Activated T-cell treated with anti-CD3 and anti-CD28 coated beads for 1 hour (primary cell): ENCODE measurements around the gene ZER1.
"Not testable (repeated sequence)": the region's sequence is repeated elsewhere in the genome, so short reads cannot be mapped to it uniquely, and the experiment has no call there.

ENCODE experiments used
- DNase-seq: peaks from one replicate; pipeline ENCODE4 v3.0.0-alpha.2; 2020; ENCODE audit warnings: low read depth

The ZER1 gene

DNA sequence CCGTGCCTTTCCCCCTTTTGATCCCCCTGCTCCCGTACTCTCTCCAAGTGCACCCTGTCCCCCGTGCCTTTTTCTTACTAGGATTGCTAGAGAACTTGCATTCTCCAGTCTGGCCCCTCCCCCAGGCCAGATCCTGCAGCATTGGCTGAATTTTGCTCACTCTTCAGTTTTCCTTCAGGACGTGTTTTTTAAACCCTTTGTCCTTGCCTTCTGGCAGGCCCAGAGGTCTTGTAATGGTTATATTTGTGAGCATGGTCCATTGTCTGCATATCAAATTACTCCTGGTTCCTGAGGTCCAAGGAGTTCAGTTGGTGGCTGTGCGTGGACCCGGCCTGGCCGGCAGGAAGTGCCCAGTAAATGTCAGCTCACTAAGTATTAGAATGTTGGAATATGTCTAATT is 15.9 kb upstream of the ZER1 start:
- DNase-seq = no peak

- peak; percentile 86 for DNase-seq
Measured at GRCh38 chr9:128786681-128787601, 15.2 kb upstream of the ZER1 start, which contains the start of gene TBC1D13. Gene TBC1D13, plus strand, starts transcription at chr9:128787253. Its CDS starts 101 bp downstream, at chr9:128787354.

DNA sequence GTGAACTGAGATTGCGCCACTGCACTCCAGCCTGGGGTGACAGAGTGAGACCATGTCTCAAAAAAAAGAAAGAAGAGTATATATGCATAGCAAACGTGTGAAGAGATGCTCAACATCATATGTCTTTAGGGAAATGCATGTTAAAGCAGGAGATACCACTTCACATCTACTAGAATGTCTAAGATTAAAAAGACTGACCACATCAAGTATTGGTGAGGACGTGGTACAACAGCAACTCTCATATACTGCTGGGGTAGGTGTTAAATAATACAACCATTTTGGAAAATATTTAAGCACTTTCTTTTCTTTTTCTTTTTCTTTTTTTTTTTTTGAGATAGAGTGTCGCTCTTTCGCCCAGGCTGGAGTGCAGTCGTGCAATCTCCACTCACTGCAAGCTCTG is 13.7 kb upstream of the ZER1 start:
- DNase-seq = no peak

GRCh38 chr9:128782669-128783068 is 10.9 kb upstream of the ZER1 start:
- DNase-seq = no peak

DNA sequence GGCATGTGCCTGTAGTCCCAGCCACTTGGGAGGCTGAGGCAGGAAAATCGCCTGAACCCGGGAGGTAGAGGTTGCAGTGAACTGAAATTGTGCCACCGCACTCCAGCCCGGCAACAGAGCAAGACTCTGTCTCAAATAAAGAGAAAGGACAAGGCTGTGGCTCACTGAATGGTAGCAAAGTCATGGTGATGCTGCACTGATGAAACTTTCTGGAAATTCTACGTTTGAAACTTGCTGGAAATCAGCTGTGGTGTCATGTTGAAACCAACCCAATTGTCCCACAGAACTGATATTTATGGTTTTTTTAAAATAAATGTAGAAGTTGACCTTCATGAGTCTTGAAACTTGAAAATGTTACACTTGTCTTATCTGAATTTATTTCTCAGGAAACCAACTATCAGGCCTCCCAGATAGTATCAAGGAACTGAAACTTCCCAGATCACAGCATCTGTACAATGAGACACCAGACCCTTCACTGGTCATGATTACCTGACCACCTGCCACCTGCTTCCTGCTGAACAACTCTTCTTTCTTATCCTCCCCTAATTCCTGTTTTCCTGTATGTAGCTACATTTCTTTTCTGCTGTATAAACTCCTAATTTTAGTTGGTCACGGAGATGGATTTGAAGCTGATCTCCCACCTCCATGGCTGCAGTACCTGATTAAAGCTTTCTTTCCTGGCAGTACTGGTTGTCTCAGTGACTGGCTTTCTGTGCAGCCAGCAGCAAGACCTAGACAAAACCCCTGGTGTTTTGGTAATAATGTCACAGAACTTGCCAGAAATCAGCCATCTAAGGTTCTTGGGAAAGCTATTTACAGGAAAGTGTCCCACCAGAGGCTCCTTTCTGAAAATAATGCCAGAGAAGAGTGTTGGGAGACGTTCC is 9.7 kb upstream of the ZER1 start:
- DNase-seq = no peak

- DNase-seq = not testable (repeated sequence)
Measured at GRCh38 chr9:128780093-128780492, 8.4 kb upstream of the ZER1 start.

DNA sequence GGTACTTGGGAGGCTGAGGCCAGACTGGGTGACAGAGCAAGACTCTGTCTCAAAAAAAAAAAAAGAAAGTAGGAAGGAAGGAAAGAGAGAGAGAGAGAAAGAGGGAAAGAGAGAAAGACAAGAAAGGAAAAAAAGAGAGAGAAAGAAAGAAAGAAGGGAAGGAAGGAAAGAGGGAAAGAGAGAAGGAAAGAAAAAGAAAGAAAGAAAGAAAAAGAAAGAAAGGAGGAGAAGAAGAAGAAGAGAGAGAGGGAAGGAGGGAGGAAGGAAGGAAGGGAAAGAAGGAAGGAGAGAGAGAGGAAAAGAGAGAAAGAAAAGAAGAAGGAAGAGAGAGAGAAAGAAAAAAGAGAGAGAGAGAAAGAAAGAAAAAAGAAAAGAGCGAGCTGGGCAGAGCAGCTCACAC is 3.1 kb upstream of the ZER1 start:
- DNase-seq = no peak

DNA sequence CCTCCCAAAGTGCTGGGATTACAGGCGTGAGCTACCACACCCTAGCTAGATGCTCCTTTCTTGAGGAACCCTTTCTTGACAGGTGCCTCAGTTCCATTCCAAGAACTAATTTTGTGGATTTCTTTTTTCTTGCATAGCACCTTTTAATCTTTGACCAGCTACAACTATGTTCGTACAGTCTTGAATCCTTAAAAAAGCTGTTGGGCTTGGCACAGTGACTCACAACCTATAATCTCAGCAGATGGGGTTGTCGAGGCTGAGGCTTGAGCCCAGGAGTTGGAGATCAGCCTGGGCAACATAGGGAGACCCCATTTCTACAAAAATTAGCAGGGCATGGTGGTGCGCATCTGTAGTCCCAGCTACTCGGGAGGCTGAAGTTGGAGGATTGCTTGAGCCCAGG is 1.3 kb upstream of the ZER1 start:
- DNase-seq = no peak

GRCh38 chr9:128771094-128771721 is 519 bp downstream of the ZER1 start:
- DNase-seq = peak; percentile 2

GRCh38 chr9:128770286-128771030 is 1.3 kb downstream of the ZER1 start:
- no peak for DNase-seq

GRCh38 chr9:128768606-128769005 is 3.1 kb downstream of the ZER1 start:
- no peak for DNase-seq

- DNase-seq = no peak
Measured at GRCh38 chr9:128765499-128765898, 6.2 kb downstream of the ZER1 start.

DNA sequence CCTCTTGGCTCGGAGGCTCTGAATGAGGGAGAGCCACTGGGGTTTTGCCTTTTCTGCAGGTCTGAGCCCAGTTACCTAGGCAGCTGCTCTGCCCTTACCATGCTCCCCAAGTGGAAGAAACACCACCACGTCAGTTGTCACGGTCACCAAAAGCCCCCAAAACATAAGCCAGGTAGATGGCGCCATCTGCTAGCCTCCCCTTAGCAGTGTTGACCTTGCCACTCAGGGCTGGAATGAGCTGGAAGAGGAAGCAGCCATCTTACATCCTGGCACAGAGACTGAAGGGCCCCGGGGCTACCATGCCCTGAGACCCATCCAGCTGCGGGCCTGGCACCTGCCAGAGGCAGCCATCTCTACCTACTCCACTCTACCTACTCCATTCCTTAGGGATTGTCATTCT is 7.4 kb downstream of the ZER1 start:
- no peak for DNase-seq

DNA sequence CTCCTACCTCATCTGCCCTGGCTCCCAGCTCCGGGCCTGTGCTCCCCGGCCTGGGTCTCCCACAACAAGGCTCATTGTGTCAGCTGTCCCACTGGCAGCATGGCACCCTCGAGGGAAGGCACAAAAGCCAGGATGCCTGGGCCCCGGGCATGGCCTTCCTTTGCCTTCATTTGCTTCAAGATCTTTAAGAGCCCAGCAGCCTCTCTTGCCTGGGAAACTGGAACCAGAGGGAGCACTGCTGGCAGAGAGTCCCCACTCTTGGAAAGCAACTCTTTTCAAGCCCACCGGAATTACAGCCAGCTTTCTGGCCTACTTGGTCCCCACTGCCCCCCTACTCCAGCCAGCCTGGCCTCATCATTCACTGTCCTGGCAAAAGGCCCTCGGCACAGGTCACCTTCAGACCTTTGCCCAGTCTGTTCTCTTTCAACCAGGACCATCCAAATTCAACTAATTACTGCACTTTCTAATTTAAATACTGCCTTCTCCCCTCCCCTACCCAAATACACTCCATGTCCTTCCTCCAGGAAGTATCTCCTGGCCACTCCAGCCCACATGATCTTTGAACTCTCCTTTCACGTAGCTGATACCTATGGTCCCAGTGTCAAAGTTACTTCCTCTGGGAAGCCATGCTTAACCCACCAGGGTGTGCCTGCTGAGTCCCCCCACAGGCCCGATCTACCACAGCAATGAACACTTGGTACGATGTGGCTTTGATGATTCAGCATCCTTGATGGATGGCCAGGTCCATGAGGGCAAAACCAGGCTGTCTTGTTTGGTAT is 8.9 kb downstream of the ZER1 start:
- no peak for DNase-seq

GRCh38 chr9:128757602-128758001 is 14.1 kb downstream of the ZER1 start:
- no peak for DNase-seq

DNA sequence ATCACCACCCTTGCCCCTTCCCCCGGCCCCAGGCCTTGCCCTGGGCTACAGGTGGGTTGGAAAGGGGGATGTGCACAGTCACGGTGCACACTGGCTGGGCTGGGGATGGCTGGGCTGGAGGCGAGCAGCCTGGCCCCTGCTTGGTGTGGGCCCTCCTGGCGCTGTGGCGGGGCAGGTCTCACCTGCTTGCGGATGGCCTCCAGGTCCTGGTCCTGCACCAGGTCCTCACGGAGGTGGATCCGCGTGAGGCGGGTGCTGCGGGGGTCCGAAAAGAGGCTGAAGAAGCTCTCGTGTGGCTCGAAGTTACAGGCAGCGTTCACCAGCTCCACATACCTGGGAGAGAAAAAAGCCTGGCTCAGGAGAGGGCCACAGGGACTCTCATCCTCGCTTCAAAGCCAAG is 18.1 kb downstream of the ZER1 start:
- DNase-seq = no peak

DNA sequence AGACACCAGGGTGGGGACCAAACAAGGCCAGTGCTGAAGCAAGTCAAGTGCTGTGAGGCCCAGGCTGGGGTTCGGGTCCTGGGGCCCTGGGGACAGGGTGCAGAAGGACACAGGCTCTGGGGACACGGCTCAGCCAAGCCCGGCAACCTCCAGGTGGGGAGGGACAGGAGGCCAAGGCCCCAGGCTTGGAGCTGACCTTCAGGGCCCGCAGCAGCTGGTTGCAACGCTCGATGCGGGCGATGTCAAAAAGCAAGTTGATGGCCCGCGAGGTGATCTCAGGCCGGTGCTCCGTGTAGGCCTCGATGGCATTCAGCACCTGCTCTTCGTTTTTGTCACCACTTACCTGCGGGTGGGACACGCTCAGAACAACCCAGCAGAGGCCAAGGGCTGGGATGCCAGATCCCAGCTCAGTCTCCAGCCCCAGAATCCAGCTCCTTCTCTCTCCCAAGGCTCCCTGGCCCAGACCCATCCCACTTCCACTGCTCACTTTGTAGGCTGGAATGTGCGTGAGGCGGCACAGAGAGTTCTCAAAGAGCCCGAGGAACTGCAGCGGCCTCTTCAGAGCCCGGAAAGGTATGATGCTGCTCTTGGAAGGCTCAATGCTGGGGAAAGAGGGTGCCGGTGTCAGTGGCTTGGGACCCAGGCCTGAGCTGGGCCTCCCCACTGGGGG is 20.7 kb downstream of the ZER1 start:
- DNase-seq = no peak

- no peak for DNase-seq
Measured at GRCh38 chr9:128747241-128747640, 24.5 kb downstream of the ZER1 start.

- no peak for DNase-seq
Measured at GRCh38 chr9:128743421-128743820, 28.3 kb downstream of the ZER1 start.

- DNase-seq = no peak
Measured at GRCh38 chr9:128742401-128742800, 29.3 kb downstream of the ZER1 start.
